KMS-11 (cell line): ENCODE data around the gene RBPJ.

Experiments
- H2AFZ ChIP-seq: fragments of 200-600 bp; sonication (generic); 2 replicates; pipeline ENCODE4 v1.6.1; 2016; ENCODE audit warnings: antibody characterized with exemption, mixed run types, low read depth
- H3K27ac ChIP-seq: fragments of 200-600 bp; sonication (generic); 2 replicates; pipeline ENCODE4 v1.6.1; 2016; ENCODE audit warnings: mild to moderate bottlenecking, mixed run types
- H3K27me3 ChIP-seq: fragments of 200-600 bp; sonication (generic); 2 replicates; pipeline ENCODE4 v1.6.1; 2017; ENCODE audit warnings: mild to moderate bottlenecking, low read depth, mixed run types, moderate library complexity; ENCODE audit not compliant: insufficient read depth
- H3K36me3 ChIP-seq: fragments of 200-600 bp; sonication (generic); 2 replicates; pipeline ENCODE4 v1.6.1; 2017; ENCODE audit warnings: mild to moderate bottlenecking, mixed run types; ENCODE audit not compliant: insufficient read depth
- H3K4me1 ChIP-seq: fragments of 200-600 bp; sonication (generic); 2 replicates; pipeline ENCODE4 v1.6.1; 2016; ENCODE audit warnings: mild to moderate bottlenecking, low read depth, mixed run types; ENCODE audit not compliant: poor library complexity, severe bottlenecking
- H3K4me2 ChIP-seq: fragments of 200-600 bp; sonication (generic); 2 replicates; pipeline ENCODE4 v1.7.0; 2016; ENCODE audit warnings: mild to moderate bottlenecking, mixed run types
- H3K4me3 ChIP-seq: fragments of 200-600 bp; sonication (generic); IDR thresholded peaks from 2 replicates; pipeline ENCODE4 v1.6.1; 2017; ENCODE audit warnings: low read depth, low read length, mixed read lengths; ENCODE audit not compliant: insufficient read depth
- H3K79me2 ChIP-seq: fragments of 200-600 bp; sonication (generic); 2 replicates; pipeline ENCODE4 v1.6.1; 2016; ENCODE audit warnings: low read depth, mixed run types; ENCODE audit not compliant: insufficient read depth
- H3K9ac ChIP-seq: fragments of 200-600 bp; sonication (generic); 2 replicates; pipeline ENCODE4 v1.6.1; 2016; ENCODE audit warnings: mild to moderate bottlenecking, mixed run types
- H4K20me1 ChIP-seq: fragments of 200-600 bp; sonication (generic); 2 replicates; pipeline ENCODE4 v1.6.1; 2016; ENCODE audit warnings: mild to moderate bottlenecking, mixed run types; ENCODE audit not compliant: insufficient read depth
- TF ChIP-seq, protein P1 (sequence below): fragments of 200-600 bp; sonication (generic); conservative IDR thresholded peaks from 2 replicates; pipeline ENCODE4 v1.6.1; 2017; ENCODE audit warnings: low read depth, mild to moderate bottlenecking, antibody characterized with exemption, low read length, moderate library complexity, mixed read lengths

The RBPJ gene

DNA sequence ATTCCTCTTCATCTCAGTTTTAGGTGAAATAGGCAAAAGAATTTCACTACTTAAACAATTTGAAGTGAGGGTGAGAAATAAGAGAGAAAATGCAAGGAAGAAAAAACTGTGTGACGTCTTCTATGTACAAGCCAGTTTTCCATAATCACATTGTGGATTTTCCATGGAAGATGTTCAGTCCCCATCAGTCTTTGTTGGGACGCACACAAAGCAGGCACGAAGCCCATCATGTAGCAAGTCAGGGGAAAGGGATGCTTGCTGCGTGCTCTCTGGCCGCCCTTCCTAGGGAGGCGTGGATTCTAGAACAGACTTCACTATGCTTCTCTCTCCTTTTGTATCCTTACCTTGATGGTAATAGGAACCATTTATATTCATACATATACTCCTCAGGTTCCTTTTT lies 54.7 kb downstream of the RBPJ start:
- TF ChIP-seq, protein P1, sequence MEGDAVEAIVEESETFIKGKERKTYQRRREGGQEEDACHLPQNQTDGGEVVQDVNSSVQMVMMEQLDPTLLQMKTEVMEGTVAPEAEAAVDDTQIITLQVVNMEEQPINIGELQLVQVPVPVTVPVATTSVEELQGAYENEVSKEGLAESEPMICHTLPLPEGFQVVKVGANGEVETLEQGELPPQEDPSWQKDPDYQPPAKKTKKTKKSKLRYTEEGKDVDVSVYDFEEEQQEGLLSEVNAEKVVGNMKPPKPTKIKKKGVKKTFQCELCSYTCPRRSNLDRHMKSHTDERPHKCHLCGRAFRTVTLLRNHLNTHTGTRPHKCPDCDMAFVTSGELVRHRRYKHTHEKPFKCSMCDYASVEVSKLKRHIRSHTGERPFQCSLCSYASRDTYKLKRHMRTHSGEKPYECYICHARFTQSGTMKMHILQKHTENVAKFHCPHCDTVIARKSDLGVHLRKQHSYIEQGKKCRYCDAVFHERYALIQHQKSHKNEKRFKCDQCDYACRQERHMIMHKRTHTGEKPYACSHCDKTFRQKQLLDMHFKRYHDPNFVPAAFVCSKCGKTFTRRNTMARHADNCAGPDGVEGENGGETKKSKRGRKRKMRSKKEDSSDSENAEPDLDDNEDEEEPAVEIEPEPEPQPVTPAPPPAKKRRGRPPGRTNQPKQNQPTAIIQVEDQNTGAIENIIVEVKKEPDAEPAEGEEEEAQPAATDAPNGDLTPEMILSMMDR: no peak
- Histone ChIP-seq H3K79me2 (peaks cover 6% of the 10 kb centered on the region; the same call in 1 of the 2 replicates), H3K36me3 (no peaks in the 10 kb centered on the region), H3K4me3 (no peak overlapping the region), H3K4me1 (peaks cover 49% of the 10 kb centered on the region), H4K20me1 (0 out of 2 replicates have a peak, but pooled peaks cover 5% of the 10 kb centered on the region), H3K27ac (no peak overlapping the region), H2AFZ (no peak overlapping the region), H3K4me2 (no peak overlapping the region), H3K27me3 (no peaks in the 10 kb centered on the region), H3K9ac (no peak overlapping the region)

DNA sequence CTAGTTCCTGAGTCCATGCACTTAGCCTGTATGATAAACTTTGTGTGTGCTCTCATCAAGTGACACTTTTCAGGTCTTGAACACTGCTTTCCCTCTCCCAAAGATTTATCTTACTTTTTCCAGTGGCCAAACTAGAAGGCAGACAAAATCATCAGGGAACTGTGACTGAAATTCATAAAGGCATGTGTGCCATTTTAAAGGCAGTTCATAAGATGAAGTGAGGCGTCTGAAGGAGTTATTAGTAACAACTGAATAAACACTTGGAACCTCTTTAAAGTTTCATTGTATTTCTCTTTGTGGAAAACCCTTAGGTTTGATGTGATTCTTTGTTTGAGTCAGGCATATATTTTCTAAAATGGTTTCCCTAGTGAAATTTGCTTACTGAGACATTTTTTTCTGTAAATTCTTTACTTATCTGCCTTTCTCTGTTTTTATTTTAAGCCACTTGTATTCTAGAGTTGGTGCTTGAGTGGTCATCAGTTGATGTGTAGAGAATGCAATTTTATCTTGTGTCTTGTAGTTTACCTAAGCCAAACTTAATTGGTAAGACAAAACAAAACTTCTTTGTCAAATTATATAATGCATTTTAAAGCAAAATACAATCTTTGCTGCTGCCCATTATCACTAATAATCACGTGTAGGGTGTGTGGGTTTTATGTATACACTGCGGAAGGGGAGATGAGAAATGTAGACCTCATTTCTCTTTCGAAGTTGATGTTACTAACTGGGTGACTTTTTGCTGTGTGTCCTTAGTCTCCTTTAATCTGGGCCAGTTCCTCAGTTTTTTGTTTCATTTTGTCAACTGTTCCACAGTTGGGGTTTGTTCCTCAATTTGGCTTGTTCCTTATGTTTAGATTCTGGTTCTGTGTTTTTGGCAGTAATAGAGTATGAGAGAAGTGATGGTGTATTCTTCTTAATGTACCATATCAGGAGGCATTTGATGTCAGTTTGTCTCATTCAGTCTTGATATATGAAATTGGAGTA lies 56.8 kb downstream of the RBPJ start:
- H3K4me3 ChIP-seq: no peak overlapping the region
- H3K36me3 ChIP-seq: no peaks in the 10 kb centered on the region
- TF ChIP-seq, protein P1: no peak
- H3K27ac ChIP-seq: no peak overlapping the region
- peaks cover 51% of the 10 kb centered on the region for H3K4me1 ChIP-seq
- H2AFZ ChIP-seq: no peak overlapping the region
- H4K20me1 ChIP-seq: 0 out of 2 replicates have a peak, but pooled peaks cover 5% of the 10 kb centered on the region
- peaks cover 6% of the 10 kb centered on the region; the same call in 1 of the 2 replicates for H3K79me2 ChIP-seq
- no peaks in the 10 kb centered on the region for H3K27me3 ChIP-seq
- H3K4me2 ChIP-seq: peak overlapping the region; percentile 25; the same call in 1 of the 2 replicates
- H3K9ac ChIP-seq: no peak overlapping the region

DNA sequence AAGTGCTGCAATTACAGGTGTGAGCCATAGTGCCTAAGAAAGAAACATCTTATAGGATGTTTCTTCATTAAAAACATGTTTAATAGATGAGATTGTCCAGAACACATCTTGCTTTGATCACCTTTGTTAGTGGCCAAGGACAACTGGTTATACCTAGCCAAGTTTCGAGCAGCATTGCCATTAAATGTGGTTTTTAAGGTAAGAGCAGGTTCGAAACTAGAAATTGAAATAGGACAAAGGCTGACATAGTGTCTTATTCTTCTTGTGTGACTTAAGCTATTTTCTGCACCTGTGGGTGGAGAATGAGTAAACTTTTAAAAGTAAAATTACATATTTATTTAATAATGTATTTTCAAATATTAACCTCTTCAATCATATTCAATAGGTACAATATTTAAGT lies 59.0 kb downstream of the RBPJ start:
- no peak overlapping the region for H3K27ac ChIP-seq
- no peak overlapping the region for H3K9ac ChIP-seq
- H4K20me1 ChIP-seq: 0 out of 2 replicates have a peak, but pooled peaks cover 5% of the 10 kb centered on the region
- no peak overlapping the region for H2AFZ ChIP-seq
- H3K4me3 ChIP-seq: no peak overlapping the region
- no peak overlapping the region for H3K4me2 ChIP-seq
- H3K79me2 ChIP-seq: 0 out of 2 replicates have a peak, but pooled peaks cover 6% of the 10 kb centered on the region
- TF ChIP-seq, protein P1: no peak
- H3K36me3 ChIP-seq: no peaks in the 10 kb centered on the region
- H3K4me1 ChIP-seq: peaks cover 41% of the 10 kb centered on the region
- no peaks in the 10 kb centered on the region for H3K27me3 ChIP-seq

DNA sequence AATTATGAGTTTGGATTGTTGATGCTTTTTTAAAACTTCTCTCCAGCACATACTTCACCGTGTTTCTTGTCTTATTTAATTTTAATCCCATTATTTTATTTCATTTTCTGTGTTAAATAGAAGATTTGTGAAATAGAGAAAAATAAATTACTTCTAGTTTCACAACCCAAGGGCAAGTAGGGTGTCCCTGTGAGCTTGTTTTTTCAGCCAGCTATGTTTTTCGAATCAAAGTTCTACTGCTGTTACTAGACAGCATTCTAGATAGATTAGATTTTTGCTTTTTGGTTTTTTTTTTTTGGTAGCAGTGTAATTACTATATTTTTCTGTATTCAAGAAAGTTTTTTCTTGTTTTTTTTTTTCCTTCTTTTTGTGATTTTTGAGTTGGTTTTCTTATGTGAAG lies 59.9 kb downstream of the RBPJ start:
- no peak overlapping the region for H3K27ac ChIP-seq
- no peaks in the 10 kb centered on the region for H3K36me3 ChIP-seq
- H3K4me2 ChIP-seq: peak overlapping the region; percentile 21; the same call in 1 of the 2 replicates
- H3K9ac ChIP-seq: no peak overlapping the region
- H3K79me2 ChIP-seq: 0 out of 2 replicates have a peak, but pooled peaks cover 6% of the 10 kb centered on the region
- TF ChIP-seq, protein P1: no peak
- H3K27me3 ChIP-seq: no peaks in the 10 kb centered on the region
- H4K20me1 ChIP-seq: 0 out of 2 replicates have a peak, but pooled peaks cover 5% of the 10 kb centered on the region
- H3K4me1 ChIP-seq: peaks cover 41% of the 10 kb centered on the region
- no peak overlapping the region for H3K4me3 ChIP-seq
- no peak overlapping the region for H2AFZ ChIP-seq
